GM18861 (cell line): ENCODE measurements around the gene ANXA3.

ENCODE experiments used
- ATAC-seq: cut with Tn5 transposase; IDR thresholded peaks from one replicate; pipeline ENCODE4 v1.9.1; 2021; ENCODE audit not compliant: unreplicated experiment

ANXA3 gene

DNA sequence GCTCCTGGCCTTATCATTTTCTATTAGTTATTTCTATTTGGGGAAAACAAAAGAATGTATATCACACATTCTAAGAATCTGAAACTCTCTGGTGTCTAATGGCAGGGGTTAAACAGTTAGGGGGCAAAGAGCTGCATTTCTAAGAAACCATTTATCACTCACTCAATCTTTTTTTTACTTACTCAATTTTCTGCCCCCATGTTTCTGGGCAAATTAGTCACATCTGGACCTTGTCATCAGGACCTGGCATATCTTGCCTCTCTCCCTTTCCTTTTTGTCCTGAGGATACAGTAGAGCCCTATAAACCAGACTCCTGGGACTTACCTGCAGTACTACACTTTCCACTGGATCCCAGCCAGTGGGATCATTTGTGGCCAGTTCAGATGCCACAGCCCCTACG, 89.1 kb downstream of the ANXA3 start:
- no peak for ATAC-seq

- ATAC-seq: no peak
Observed at GRCh38 chr4:78642934-78643333, 91.4 kb downstream of the ANXA3 start.

- no peak for ATAC-seq
Observed at GRCh38 chr4:78644063-78644691, 92.6 kb downstream of the ANXA3 start.

DNA sequence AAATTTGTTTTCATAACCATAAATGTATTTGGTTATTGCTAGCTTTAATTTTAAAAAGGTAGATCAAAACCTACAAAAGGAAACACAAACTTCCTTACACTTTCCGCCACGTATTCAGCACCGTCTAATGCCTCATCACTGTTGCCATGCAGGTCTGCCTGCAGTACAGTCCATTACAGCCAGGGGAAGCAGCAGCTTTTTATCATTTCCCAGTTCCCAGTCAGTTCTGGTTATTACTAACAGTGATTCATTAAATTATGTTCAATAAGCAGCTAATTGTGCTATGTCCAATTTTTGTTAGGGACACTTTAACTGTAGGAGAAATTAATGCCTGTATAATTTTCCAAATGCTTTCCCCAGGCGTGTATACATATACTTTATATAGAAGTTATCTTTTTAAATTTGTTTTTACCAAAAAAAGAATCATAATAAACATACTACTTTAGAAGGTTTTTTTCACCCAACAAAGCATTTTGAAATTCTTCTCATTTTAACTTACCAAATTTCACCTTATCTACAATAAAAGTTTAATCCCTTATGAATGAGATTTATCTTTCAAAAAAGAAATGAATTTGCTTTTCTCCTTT, 93.3 kb downstream of the ANXA3 start:
- peak; percentile 90 for ATAC-seq

DNA sequence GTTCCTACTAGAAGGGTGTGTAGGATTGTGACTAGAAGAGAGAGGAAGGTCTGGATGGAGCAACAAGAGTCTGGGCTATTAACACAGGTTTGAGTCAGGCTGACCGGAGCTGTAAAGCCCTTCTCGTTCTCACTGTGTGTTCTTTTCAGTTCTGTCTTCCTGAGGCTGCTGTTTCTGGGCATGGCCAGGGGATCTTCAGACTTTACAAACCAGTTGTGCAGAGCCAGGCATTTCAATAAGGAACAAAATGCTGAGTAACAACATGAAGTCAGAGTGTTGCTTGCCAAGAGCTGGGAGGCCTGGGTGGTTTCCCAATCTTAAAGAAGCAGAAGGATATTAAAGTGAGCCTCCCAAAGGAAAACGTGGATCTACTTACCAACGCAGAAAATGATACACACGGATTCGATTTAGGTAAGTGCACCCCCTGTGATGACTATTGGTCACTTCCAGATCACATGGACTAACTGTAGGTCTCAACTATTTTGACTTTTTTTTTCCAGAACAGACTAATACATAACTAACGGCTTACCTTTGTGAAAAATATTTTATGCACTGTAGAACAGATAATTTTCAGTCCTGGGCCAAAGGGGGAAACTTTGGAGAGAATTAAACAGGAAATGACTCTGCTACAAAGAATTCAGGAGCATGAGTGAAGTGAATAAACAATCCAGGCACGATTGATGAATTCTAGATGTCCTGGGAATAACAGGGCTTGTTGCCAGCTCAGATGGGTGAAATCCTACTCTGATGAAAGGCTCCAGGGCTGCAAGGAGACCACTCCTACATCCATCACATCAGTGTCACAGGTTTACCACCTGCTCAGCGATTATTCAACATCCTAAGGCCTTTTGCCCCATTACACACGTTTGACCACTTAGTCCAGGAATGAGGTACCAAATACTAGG, 94.5 kb downstream of the ANXA3 start:
- no peak for ATAC-seq

DNA sequence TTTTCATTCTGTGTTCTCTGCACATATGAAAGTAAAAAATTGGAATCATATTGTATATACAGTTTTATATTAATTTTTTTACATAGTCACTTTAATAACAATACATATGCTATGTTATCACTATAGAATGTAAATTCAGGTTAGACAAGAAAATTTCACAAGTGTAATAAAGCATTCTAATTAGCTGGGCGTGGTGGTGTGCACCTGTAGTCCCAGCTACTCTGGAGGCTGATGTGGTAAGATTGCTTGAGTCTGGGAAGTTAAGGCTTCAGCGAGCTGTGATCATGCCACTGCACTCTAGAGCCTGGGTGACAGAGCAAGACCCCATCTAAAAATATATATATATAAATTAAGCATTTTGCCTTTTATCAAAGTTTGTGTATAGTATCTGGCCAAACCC, 95.7 kb downstream of the ANXA3 start:
- ATAC-seq: no peak

DNA sequence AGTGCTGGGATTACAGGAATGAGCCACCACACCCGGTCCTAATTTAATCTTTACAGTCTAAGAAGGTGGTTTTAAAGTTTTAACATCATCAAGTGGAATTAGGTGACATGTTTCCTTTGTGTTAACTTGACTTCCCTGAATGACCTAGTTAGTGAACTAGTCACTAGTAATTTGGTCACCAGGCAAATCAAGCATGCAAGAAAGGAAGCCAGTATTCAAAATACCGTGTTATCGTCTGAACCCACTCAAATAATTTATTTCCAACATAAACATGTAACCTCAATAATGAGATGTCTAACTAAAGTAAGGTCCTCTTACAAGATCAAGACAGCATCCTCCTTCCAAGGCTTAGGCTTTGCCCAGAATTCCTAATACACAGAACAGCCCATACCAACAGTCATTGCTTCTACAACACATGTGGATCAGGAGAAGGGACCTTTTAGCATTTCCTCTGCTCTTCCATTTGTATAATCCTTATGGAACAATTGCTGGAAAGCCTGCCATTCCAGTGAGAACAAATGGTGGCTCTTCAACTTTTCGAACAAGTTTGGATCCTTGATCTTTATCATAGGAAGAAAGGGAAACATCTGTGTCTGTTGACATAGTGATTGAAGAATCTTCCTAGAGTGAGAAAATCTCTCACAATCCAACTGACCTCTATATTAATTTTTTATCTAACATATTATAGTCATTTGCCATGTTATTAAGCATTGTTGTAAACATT, 97.2 kb downstream of the ANXA3 start:
- no peak for ATAC-seq

DNA sequence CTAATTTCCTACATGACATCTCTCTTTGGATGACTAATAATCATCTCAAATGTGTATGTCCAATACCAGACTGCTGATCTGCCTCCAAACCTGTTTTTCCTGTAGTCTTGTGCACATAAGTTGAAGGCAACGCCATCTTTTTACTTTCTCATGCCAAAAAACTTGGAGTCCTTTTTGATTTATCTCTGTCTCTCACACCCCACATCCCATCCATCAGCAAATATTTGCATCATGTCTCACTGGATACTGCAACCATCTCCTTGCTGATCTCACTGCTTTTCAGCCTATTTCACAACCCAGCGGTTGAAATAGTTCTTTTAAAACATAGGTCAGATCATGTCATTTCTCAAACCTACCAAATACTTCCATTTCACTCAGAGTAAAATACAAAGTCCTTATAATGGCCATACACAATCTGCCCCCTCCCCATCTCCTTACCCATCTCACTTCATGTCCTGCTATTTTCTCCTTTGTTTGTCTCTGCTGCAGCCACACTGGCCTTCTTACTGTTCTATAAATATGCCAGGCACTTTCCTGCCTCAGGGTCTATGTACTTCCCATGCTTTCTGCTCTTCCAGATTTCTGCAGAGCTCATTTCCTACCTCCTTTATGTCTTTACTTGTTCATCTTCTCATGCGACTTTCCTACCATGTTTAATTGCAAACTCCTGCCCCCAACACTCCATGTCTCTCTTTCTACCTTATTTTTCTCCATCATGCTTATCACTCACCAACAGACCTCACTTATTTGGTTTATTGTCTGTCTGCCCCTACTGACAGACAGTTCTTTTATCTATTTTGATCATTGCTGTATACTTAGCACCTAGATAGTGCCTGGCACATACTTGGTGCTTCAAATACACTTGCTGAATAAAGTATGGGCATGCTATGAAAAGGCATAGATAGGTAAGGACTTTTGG, 98.8 kb downstream of the ANXA3 start:
- ATAC-seq: no peak

GRCh38 chr4:78651250-78651860, 99.8 kb downstream of the ANXA3 start:
- ATAC-seq: no peak

DNA sequence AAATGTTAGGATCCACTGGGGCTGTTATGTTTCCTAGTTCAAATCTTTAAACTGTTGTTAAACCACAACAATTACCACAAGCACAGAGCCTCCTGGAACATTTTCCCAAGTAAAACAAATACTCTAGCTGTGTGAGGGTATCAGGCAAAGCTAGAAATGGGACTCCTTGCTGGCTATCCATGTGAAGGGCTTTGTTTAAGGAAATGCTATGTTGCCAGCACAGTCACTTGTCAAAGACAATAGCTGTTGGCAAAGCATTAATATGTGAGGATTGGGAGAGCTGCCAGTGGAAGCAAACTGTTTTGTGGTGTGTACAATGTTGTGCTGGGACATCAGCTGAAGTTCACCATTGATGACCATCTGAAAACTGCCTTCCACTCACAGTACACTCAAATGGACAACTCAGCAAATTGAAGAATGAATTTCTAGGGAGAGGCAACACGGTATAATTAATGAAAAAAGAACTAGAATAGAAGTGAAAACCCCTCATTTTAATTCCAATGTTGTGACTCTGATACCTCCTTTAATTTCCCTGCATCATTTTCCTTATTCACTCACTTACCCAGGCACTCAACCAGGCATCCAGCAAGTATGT, 100.8 kb downstream of the ANXA3 start:
- no peak for ATAC-seq

- ATAC-seq: no peak
Observed at GRCh38 chr4:78653655-78654054, 102.1 kb downstream of the ANXA3 start.

- no peak for ATAC-seq
Observed at GRCh38 chr4:78654807-78655206, 103.2 kb downstream of the ANXA3 start.

- ATAC-seq: no peak
Observed at GRCh38 chr4:78656968-78657445, 105.4 kb downstream of the ANXA3 start.

GRCh38 chr4:78659264-78659663, 107.7 kb downstream of the ANXA3 start:
- ATAC-seq: no peak

- ATAC-seq: no peak
Observed at GRCh38 chr4:78659665-78660064, 108.1 kb downstream of the ANXA3 start.
